ENCODE results near the gene USP17L5. TPM values are rescaled to one million over a fixed set of nuclear protein-coding genes. Genes with fewer than 3 reads are reported as not detected.

The USP17L5 gene, protein sequence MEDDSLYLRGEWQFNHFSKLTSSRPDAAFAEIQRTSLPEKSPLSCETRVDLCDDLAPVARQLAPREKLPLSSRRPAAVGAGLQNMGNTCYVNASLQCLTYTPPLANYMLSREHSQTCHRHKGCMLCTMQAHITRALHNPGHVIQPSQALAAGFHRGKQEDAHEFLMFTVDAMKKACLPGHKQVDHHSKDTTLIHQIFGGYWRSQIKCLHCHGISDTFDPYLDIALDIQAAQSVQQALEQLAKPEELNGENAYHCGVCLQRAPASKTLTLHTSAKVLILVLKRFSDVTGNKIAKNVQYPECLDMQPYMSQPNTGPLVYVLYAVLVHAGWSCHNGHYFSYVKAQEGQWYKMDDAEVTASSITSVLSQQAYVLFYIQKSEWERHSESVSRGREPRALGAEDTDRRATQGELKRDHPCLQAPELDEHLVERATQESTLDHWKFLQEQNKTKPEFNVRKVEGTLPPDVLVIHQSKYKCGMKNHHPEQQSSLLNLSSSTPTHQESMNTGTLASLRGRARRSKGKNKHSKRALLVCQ
- not detected in 2 replicates for total RNA-seq

GRCh38 chr4:9339103-9339502, at the start of gene USP17L5:
USP17L5 (plus strand) TSS chr4:9339403; CDS start chr4:9339403, 0 bp downstream.

GRCh38 chr4:9324865-9325264, 14.3 kb upstream of the USP17L5 start, which contains the start of gene USP17L24:
USP17L24 (plus strand) TSS chr4:9325165; CDS start chr4:9325165, 0 bp downstream.

DNA sequence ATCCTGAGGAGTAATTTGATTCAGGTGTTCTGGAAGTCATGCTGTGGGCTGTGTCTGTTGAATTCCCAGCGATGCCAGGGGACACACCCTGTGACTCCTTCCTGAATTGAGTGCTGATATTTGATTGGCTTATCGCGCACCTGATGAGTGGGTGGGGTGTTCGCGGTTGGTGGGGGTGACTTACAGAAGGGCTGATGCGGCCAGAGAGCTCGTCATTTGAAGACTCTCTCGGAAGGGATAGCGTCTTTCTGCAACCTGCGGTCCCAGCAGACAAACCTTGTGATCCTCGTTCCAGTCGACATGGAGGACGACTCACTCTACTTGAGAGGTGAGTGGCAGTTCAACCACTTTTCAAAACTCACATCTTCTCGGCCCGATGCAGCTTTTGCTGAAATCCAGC, 9.6 kb upstream of the USP17L5 start, which contains the start of gene USP17L25:
TSS of gene USP17L25 (plus strand) at position 301 of the 400 bp plus-strand sequence. CDS start at position 301, 0 bp downstream.

GRCh38 chr4:9334358-9334757, 4.8 kb upstream of the USP17L5 start, which contains the start of gene USP17L26:
USP17L26 (plus strand) TSS chr4:9334658; CDS start chr4:9334658, 0 bp downstream.

GRCh38 chr4:9343848-9344247, 4.6 kb downstream of the USP17L5 start, which contains the start of gene USP17L27:
USP17L27 (plus strand) TSS chr4:9344148; CDS start chr4:9344148, 0 bp downstream.

GRCh38 chr4:9348593-9348992, 9.4 kb downstream of the USP17L5 start, which contains the start of gene USP17L28:
USP17L28 (plus strand) TSS chr4:9348893; CDS start chr4:9348893, 0 bp downstream.

GRCh38 chr4:9353338-9353737, 14.1 kb downstream of the USP17L5 start, which contains the start of gene USP17L29:
USP17L29 (plus strand) TSS chr4:9353638; CDS start chr4:9353638, 0 bp downstream.

DNA sequence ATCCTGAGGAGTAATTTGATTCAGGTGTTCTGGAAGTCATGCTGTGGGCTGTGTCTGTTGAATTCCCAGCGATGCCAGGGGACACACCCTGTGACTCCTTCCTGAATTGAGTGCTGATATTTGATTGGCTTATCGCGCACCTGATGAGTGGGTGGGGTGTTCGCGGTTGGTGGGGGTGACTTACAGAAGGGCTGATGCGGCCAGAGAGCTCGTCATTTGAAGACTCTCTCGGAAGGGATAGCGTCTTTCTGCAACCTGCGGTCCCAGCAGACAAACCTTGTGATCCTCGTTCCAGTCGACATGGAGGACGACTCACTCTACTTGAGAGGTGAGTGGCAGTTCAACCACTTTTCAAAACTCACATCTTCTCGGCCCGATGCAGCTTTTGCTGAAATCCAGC, 23.6 kb downstream of the USP17L5 start, which contains the start of gene USP17L30:
TSS of gene USP17L30 (plus strand) at position 301 of the 400 bp plus-strand sequence. CDS start at position 301, 0 bp downstream.

Other genes starting within 250 kb of the USP17L5 start
- not detected in 2 replicates for gene FAM90A26, start 169.0 kb upstream of the USP17L5 start, total RNA-seq
- not detected in 2 replicates for gene USP17L10, start 128.7 kb upstream of the USP17L5 start, total RNA-seq
- gene USP17L11, start 124.0 kb upstream of the USP17L5 start, total RNA-seq = not detected in 2 replicates
- gene USP17L12, start 119.3 kb upstream of the USP17L5 start, total RNA-seq = not detected in 2 replicates
- not detected in 2 replicates for gene USP17L13, start 114.5 kb upstream of the USP17L5 start, total RNA-seq
- not detected in 2 replicates for gene USP17L15, start 105.0 kb upstream of the USP17L5 start, total RNA-seq
- not detected in 2 replicates for gene USP17L17, start 95.5 kb upstream of the USP17L5 start, total RNA-seq
- not detected in 2 replicates for gene USP17L18, start 90.8 kb upstream of the USP17L5 start, total RNA-seq
- gene USP17L19, start 86.0 kb upstream of the USP17L5 start, total RNA-seq = not detected in 2 replicates
- not detected in 2 replicates for gene USP17L20, start 81.3 kb upstream of the USP17L5 start, total RNA-seq
- not detected in 2 replicates for gene USP17L21, start 76.5 kb upstream of the USP17L5 start, total RNA-seq
- gene USP17L22, start 71.8 kb upstream of the USP17L5 start, total RNA-seq = not detected in 2 replicates
- gene USP17L24, start 14.2 kb upstream of the USP17L5 start, total RNA-seq = not detected in 2 replicates
- gene USP17L25, start 9.5 kb upstream of the USP17L5 start, total RNA-seq = not detected in 2 replicates
- not detected in 2 replicates for gene USP17L26, start 4.7 kb upstream of the USP17L5 start, total RNA-seq
- not detected in 2 replicates for gene USP17L27, start 4.7 kb downstream of the USP17L5 start, total RNA-seq
- not detected in 2 replicates for gene USP17L28, start 9.5 kb downstream of the USP17L5 start, total RNA-seq
- not detected in 2 replicates for gene USP17L29, start 14.2 kb downstream of the USP17L5 start, total RNA-seq
- gene USP17L30, start 23.7 kb downstream of the USP17L5 start, total RNA-seq = not detected in 2 replicates
- not detected in 2 replicates for gene DEFB131A, start 105.0 kb downstream of the USP17L5 start, total RNA-seq

Measured in mesangial cell (primary cell).